Measurements from ENCODE around the gene IQSEC1. TPM values are rescaled to one million over a fixed set of nuclear protein-coding genes. Genes with fewer than 3 reads are reported as not detected.

IQSEC1 gene
- total RNA-seq, 1 experiment from 2014 or later, result 13.3 TPM

- Mint-ChIP-seq H3K27ac (ENCODE audit: unreplicated experiment) (no peak overlapping the region), H3K27me3 (ENCODE audit: unreplicated experiment) (peaks cover 5% of the 10 kb centered on the region), H3K36me3 (ENCODE audit: insufficient read depth, unreplicated experiment) (no peaks in the 10 kb centered on the region), H3K4me3 (ENCODE audit: low read depth, unreplicated experiment) (no peak overlapping the region), H3K9me3 (ENCODE audit: low read depth, unreplicated experiment) (no peaks in the 10 kb centered on the region), H3K4me1 (ENCODE audit: low read depth, unreplicated experiment) (peaks cover 20% of the 10 kb centered on the region)
- no peak for DNase-seq
- no peak for TF ChIP-seq CTCF (IDR thresholded peaks at IDR 0.05; ENCODE audit: unreplicated experiment)
- BruUV-seq (replicated peaks), result no TSS peak
- CTCF ChIA-PET, result interaction anchor here (1.0 kb wide), 1 partner anchor 13 kb away, joined by 6 read pairs; no protein-coding TSS in a partner anchor
- intact Hi-C loops (cut with micrococcal nuclease; ENCODE audit: unreplicated experiment), result no loop called here
Observed at GRCh38 chr3:13105181-13105895, 32.1 kb upstream of the IQSEC1 start.

- CTCF ChIA-PET, result no interaction called here
- no TSS peak for BruUV-seq (replicated peaks)
- Mint-ChIP-seq H3K27ac (ENCODE audit: unreplicated experiment) (no peak overlapping the region), H3K4me1 (ENCODE audit: low read depth, unreplicated experiment) (peaks cover 19% of the 10 kb centered on the region), H3K36me3 (ENCODE audit: insufficient read depth, unreplicated experiment) (no peaks in the 10 kb centered on the region), H3K9me3 (ENCODE audit: low read depth, unreplicated experiment) (no peaks in the 10 kb centered on the region), H3K4me3 (ENCODE audit: low read depth, unreplicated experiment) (no peak overlapping the region), H3K27me3 (ENCODE audit: unreplicated experiment) (peaks cover 13% of the 10 kb centered on the region)
- DNase-seq, result no peak
- no peak for TF ChIP-seq CTCF (IDR thresholded peaks at IDR 0.05; ENCODE audit: unreplicated experiment)
- intact Hi-C loops (cut with micrococcal nuclease; ENCODE audit: unreplicated experiment), result no loop called here
Observed at GRCh38 chr3:13104511-13104910, 31.3 kb upstream of the IQSEC1 start.

GRCh38 chr3:13103416-13104058, 30.3 kb upstream of the IQSEC1 start:
- no TSS peak for BruUV-seq (replicated peaks)
- intact Hi-C loops (cut with micrococcal nuclease; ENCODE audit: unreplicated experiment), result no loop called here

More at GRCh38 chr3:13103416-13104058, 30.3 kb upstream of the IQSEC1 start:
- H3K4me1 Mint-ChIP-seq (ENCODE audit: low read depth, unreplicated experiment), result peaks cover 19% of the 10 kb centered on the region
- no peak for DNase-seq
- H3K27me3 Mint-ChIP-seq (ENCODE audit: unreplicated experiment), result peaks cover 23% of the 10 kb centered on the region
- no peaks in the 10 kb centered on the region for H3K36me3 Mint-ChIP-seq (ENCODE audit: insufficient read depth, unreplicated experiment)
- H3K4me3 Mint-ChIP-seq (ENCODE audit: low read depth, unreplicated experiment), result no peak overlapping the region
- no peak for TF ChIP-seq CTCF (IDR thresholded peaks at IDR 0.05; ENCODE audit: unreplicated experiment)
- CTCF ChIA-PET, result interaction anchor here (1.7 kb wide), 1 partner anchor 12 kb away, joined by 3 read pairs; no protein-coding TSS in a partner anchor
- no peak overlapping the region for H3K27ac Mint-ChIP-seq (ENCODE audit: unreplicated experiment)
- no peaks in the 10 kb centered on the region for H3K9me3 Mint-ChIP-seq (ENCODE audit: low read depth, unreplicated experiment)
